Measurements from ENCODE around the gene LIPC.
A peak's percentile ranks its signal among the peaks of the same experiment; 100 is the strongest.

Gene LIPC

GRCh38 chr15:58518626-58519025 is 86.8 kb downstream of the LIPC start:
- H3K4me1 ChIP-seq (ENCODE audit: insufficient read depth, low read length) = peaks cover 34% of the 10 kb centered on the region
- no peak overlapping the region for H3K4me3 ChIP-seq (ENCODE audit: low read depth in 1 of 2, low read length in 2 of 2)
- DNase-seq (peak; percentile 13), ATAC-seq (ENCODE audit: insufficient read depth, low read depth) (no peak)
- no peaks in the 10 kb centered on the region for H4K20me1 ChIP-seq (ENCODE audit: insufficient read depth, low read length)
- H3K27ac ChIP-seq (ENCODE audit: low read length) = peak overlapping the region; percentile 62
- no peaks in the 10 kb centered on the region for H3K9me3 ChIP-seq (ENCODE audit: insufficient read depth, low read length, severe bottlenecking)
- H3K9ac ChIP-seq (ENCODE audit: low read depth, low read length) = no peak overlapping the region
- H3K4me2 ChIP-seq (ENCODE audit: insufficient read depth, low read length) = no peak overlapping the region
- TF ChIP-seq EZH2 (IDR thresholded peaks at IDR 0.05; ENCODE audit: borderline replicate concordance, low read depth, low read length, severe bottlenecking) (no peak), CTCF (IDR thresholded peaks at IDR 0.05; ENCODE audit: borderline replicate concordance, extremely low read depth, low read length, poor library complexity, severe bottlenecking) (no peak)
- no peaks in the 10 kb centered on the region for H3K79me2 ChIP-seq (ENCODE audit: insufficient read depth, low read length)
- H3K36me3 ChIP-seq (ENCODE audit: insufficient read depth, low read length) = no peaks in the 10 kb centered on the region
- no peaks in the 10 kb centered on the region for H3K27me3 ChIP-seq (ENCODE audit: insufficient read depth, low read length, poor library complexity)
- H2AFZ ChIP-seq (ENCODE audit: low read depth, low read length) = no peak overlapping the region

DNA sequence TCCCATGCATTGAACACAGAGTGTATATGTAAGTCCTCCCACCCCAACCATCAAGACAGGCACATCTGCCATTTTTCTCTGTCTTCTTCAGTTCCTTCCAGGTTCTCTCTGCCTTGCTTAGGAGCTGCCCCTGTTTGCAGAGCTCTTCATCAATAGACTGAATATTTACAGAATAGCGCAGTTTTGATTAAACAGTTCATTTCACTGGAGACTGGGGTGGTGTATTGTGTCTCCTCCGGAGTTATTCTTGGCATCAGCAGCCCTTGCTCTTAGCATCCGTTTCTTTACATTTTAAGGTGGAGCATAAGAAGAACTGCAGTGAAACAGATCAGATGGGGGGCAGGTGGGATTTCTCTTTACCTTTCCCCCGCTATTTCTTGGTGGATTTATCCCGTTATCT is 87.7 kb downstream of the LIPC start:
- H3K9ac ChIP-seq (ENCODE audit: low read depth, low read length) = no peak overlapping the region
- no peaks in the 10 kb centered on the region for H3K79me2 ChIP-seq (ENCODE audit: insufficient read depth, low read length)
- ATAC-seq (ENCODE audit: insufficient read depth, low read depth) (no peak), DNase-seq (no peak)
- no peak overlapping the region for H3K4me3 ChIP-seq (ENCODE audit: low read depth in 1 of 2, low read length in 2 of 2)
- H4K20me1 ChIP-seq (ENCODE audit: insufficient read depth, low read length) = no peaks in the 10 kb centered on the region
- H3K27me3 ChIP-seq (ENCODE audit: insufficient read depth, low read length, poor library complexity) = no peaks in the 10 kb centered on the region
- H2AFZ ChIP-seq (ENCODE audit: low read depth, low read length) = no peak overlapping the region
- no peak overlapping the region for H3K4me2 ChIP-seq (ENCODE audit: insufficient read depth, low read length)
- no peaks in the 10 kb centered on the region for H3K9me3 ChIP-seq (ENCODE audit: insufficient read depth, low read length, severe bottlenecking)
- H3K27ac ChIP-seq (ENCODE audit: low read length) = no peak overlapping the region
- H3K4me1 ChIP-seq (ENCODE audit: insufficient read depth, low read length) = peaks cover 34% of the 10 kb centered on the region
- no peaks in the 10 kb centered on the region for H3K36me3 ChIP-seq (ENCODE audit: insufficient read depth, low read length)
- TF ChIP-seq EZH2 (IDR thresholded peaks at IDR 0.05; ENCODE audit: borderline replicate concordance, low read depth, low read length, severe bottlenecking) (no peak), CTCF (IDR thresholded peaks at IDR 0.05; ENCODE audit: borderline replicate concordance, extremely low read depth, low read length, poor library complexity, severe bottlenecking) (no peak)

DNA sequence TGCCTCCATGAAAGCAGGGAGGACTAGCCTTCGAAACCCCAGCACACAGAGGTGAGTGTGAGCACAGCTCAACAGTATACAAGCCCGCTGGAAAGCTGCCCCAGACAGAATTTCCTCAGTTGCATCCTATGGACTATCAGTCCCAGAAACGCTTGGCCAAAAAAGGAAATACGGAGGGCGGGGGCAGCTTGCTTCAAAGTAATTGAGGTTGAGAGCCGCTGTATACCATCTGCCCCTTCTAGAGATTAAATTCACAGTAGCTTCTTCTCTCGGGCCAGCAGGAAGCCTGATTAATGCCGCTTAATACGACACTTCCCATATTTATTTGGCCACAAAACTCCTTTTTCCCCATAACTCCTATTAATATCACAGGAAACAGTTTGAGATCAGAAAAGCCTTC is 88.7 kb downstream of the LIPC start:
- ATAC-seq (ENCODE audit: insufficient read depth, low read depth) (no peak), DNase-seq (no peak)
- H3K4me1 ChIP-seq (ENCODE audit: insufficient read depth, low read length) = peaks cover 34% of the 10 kb centered on the region
- H3K4me3 ChIP-seq (ENCODE audit: low read depth in 1 of 2, low read length in 2 of 2) = no peak overlapping the region
- no peak overlapping the region for H3K9ac ChIP-seq (ENCODE audit: low read depth, low read length)
- H3K27ac ChIP-seq (ENCODE audit: low read length) = no peak overlapping the region
- H3K9me3 ChIP-seq (ENCODE audit: insufficient read depth, low read length, severe bottlenecking) = no peaks in the 10 kb centered on the region
- no peak overlapping the region for H2AFZ ChIP-seq (ENCODE audit: low read depth, low read length)
- no peak for TF ChIP-seq EZH2 (IDR thresholded peaks at IDR 0.05; ENCODE audit: borderline replicate concordance, low read depth, low read length, severe bottlenecking)
- no peak for TF ChIP-seq CTCF (IDR thresholded peaks at IDR 0.05; ENCODE audit: borderline replicate concordance, extremely low read depth, low read length, poor library complexity, severe bottlenecking)
- no peaks in the 10 kb centered on the region for H3K27me3 ChIP-seq (ENCODE audit: insufficient read depth, low read length, poor library complexity)
- H4K20me1 ChIP-seq (ENCODE audit: insufficient read depth, low read length) = no peaks in the 10 kb centered on the region
- H3K79me2 ChIP-seq (ENCODE audit: insufficient read depth, low read length) = no peaks in the 10 kb centered on the region
- H3K36me3 ChIP-seq (ENCODE audit: insufficient read depth, low read length) = no peaks in the 10 kb centered on the region
- no peak overlapping the region for H3K4me2 ChIP-seq (ENCODE audit: insufficient read depth, low read length)

DNA sequence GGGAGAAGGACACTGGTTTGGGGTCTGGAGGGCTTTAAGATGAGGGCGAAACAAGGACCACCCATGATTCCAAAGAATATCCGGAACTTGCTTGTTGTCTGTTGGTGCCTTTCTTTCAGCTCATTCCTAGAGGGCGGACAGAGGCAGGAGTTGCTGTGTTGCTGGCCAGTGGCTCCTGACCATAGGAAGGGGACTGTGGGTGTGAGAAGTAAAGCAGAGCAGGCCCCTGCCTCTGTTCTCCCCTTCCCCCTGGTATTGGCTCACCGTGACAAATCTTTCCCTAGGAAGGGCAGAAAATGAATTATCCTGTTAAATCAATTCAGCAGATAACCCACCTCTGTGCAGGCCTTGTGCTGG is 89.1 kb downstream of the LIPC start:
- Histone ChIP-seq H3K27me3 (ENCODE audit: insufficient read depth, low read length, poor library complexity) (no peaks in the 10 kb centered on the region), H3K27ac (ENCODE audit: low read length) (no peak overlapping the region), H2AFZ (ENCODE audit: low read depth, low read length) (no peak overlapping the region), H4K20me1 (ENCODE audit: insufficient read depth, low read length) (no peaks in the 10 kb centered on the region), H3K79me2 (ENCODE audit: insufficient read depth, low read length) (no peaks in the 10 kb centered on the region), H3K9me3 (ENCODE audit: insufficient read depth, low read length, severe bottlenecking) (no peaks in the 10 kb centered on the region), H3K4me2 (ENCODE audit: insufficient read depth, low read length) (no peak overlapping the region), H3K9ac (ENCODE audit: low read depth, low read length) (no peak overlapping the region), H3K4me1 (ENCODE audit: insufficient read depth, low read length) (peaks cover 29% of the 10 kb centered on the region), H3K4me3 (ENCODE audit: low read depth in 1 of 2, low read length in 2 of 2) (no peak overlapping the region), H3K36me3 (ENCODE audit: insufficient read depth, low read length) (no peaks in the 10 kb centered on the region)
- DNase-seq = no peak
- TF ChIP-seq EZH2 (IDR thresholded peaks at IDR 0.05; ENCODE audit: borderline replicate concordance, low read depth, low read length, severe bottlenecking) = no peak
- ATAC-seq (ENCODE audit: insufficient read depth, low read depth) = no peak

Data from DND-41 (cell line).